ENCODE measurements around the gene RPL13A.
A peak's percentile ranks its signal among the peaks of the same experiment; 100 is the strongest.

The RPL13A gene

GRCh38 chr19:49502866-49503581, 15.6 kb downstream of the RPL13A start:
- no peak for DNase-seq (ENCODE audit: low read depth in 2 of 2, low spot score in 1 of 2)

GRCh38 chr19:49503582-49503962, 16.2 kb downstream of the RPL13A start:
- DNase-seq (ENCODE audit: low read depth in 2 of 2, low spot score in 1 of 2): no peak

GRCh38 chr19:49506575-49507105, 19.2 kb downstream of the RPL13A start:
- DNase-seq (ENCODE audit: low read depth in 2 of 2, low spot score in 1 of 2): peak in 1 of 2 donors; percentile 61

- DNase-seq (ENCODE audit: low read depth in 2 of 2, low spot score in 1 of 2): no peak
These were observed 20.5 kb downstream of the RPL13A start for GRCh38 chr19:49507803-49508494.

- no peak for DNase-seq (ENCODE audit: low read depth in 2 of 2, low spot score in 1 of 2)
These were observed 25.8 kb downstream of the RPL13A start for GRCh38 chr19:49512970-49513745.

- no peak for DNase-seq (ENCODE audit: low read depth in 2 of 2, low spot score in 1 of 2)
These were observed 26.3 kb downstream of the RPL13A start for GRCh38 chr19:49513746-49514118.

GRCh38 chr19:49514151-49514550, 26.7 kb downstream of the RPL13A start:
- no peak for DNase-seq (ENCODE audit: low read depth in 2 of 2, low spot score in 1 of 2)

- no peak for DNase-seq (ENCODE audit: low read depth in 2 of 2, low spot score in 1 of 2)
These were observed 28.4 kb downstream of the RPL13A start for GRCh38 chr19:49515767-49516166.

- DNase-seq (ENCODE audit: low read depth in 2 of 2, low spot score in 1 of 2): no peak
These were observed 30.6 kb downstream of the RPL13A start for GRCh38 chr19:49518033-49518432.

- no peak for DNase-seq (ENCODE audit: low read depth in 2 of 2, low spot score in 1 of 2)
These were observed 33.4 kb downstream of the RPL13A start for GRCh38 chr19:49520705-49521319.

- no peak for DNase-seq (ENCODE audit: low read depth in 2 of 2, low spot score in 1 of 2)
These were observed 37.5 kb downstream of the RPL13A start for GRCh38 chr19:49524812-49525455.

GRCh38 chr19:49528211-49528771, 40.9 kb downstream of the RPL13A start:
- DNase-seq (ENCODE audit: low read depth in 2 of 2, low spot score in 1 of 2): no peak

- no peak for DNase-seq (ENCODE audit: low read depth in 2 of 2, low spot score in 1 of 2)
These were observed 43.3 kb downstream of the RPL13A start for GRCh38 chr19:49530708-49531107.

GRCh38 chr19:49533551-49534488, 46.4 kb downstream of the RPL13A start:
- peak; percentile 69 to 72 for DNase-seq (ENCODE audit: low read depth in 2 of 2, low spot score in 1 of 2)

- DNase-seq (ENCODE audit: low read depth in 2 of 2, low spot score in 1 of 2): no peak
These were observed 47.4 kb downstream of the RPL13A start for GRCh38 chr19:49534632-49535385.

- DNase-seq (ENCODE audit: low read depth in 2 of 2, low spot score in 1 of 2): no peak
These were observed 49.6 kb downstream of the RPL13A start for GRCh38 chr19:49536921-49537462.

- no peak for DNase-seq (ENCODE audit: low read depth in 2 of 2, low spot score in 1 of 2)
These were observed 51.2 kb downstream of the RPL13A start for GRCh38 chr19:49538643-49539042.

GRCh38 chr19:49539192-49539952, 52.0 kb downstream of the RPL13A start:
- DNase-seq (ENCODE audit: low read depth in 2 of 2, low spot score in 1 of 2): no peak
